Keratinocyte (primary cell): Measurements from ENCODE around the gene PPP1R14B. TPM values are rescaled to one million over a fixed set of nuclear protein-coding genes. Genes with fewer than 3 reads are reported as not detected.

Experiments used
- DNase-seq: peaks from one replicate; pipeline ENCODE4 v3.0.0-alpha.2; 2011; ENCODE audit warnings: low read depth, missing footprints, low spot score
- FAIRE-seq: peaks from 2 replicates; lab custom pipeline; 2011; peaks lifted over from hg19 to GRCh38; lab: Jason Lieb, UNC
- H2AFZ ChIP-seq: 2 replicates; pipeline ENCODE4 v1.6.0; 2012; ENCODE audit warnings: low read length, control low read depth, inconsistent platforms; ENCODE audit not compliant: control insufficient read depth
- H3K27ac ChIP-seq: 2 replicates; pipeline ENCODE4 v1.5.1; 2011; ENCODE audit warnings: low read length; ENCODE audit not compliant: control insufficient read depth, insufficient read depth
- H3K27me3 ChIP-seq: 3 replicates; pipeline ENCODE4 v1.6.0; 2011; ENCODE audit warnings: low read length; ENCODE audit not compliant: control insufficient read depth, insufficient read depth; ENCODE audit errors: extremely low read depth
- H3K36me3 ChIP-seq, 2 experiments: 2 replicates in 1 of 2; 3 replicates in 1 of 2; pipeline ENCODE4 v1.5.1; 2011; ENCODE audit warnings: low read length in 2 of 2, mild to moderate bottlenecking in 1 of 2; ENCODE audit not compliant: control insufficient read depth in 2 of 2, insufficient read depth in 2 of 2; ENCODE audit errors: extremely low read depth in 1 of 2
- H3K4me1 ChIP-seq: 3 replicates; pipeline ENCODE4 v1.5.1; 2011; ENCODE audit warnings: low read length; ENCODE audit not compliant: control insufficient read depth, insufficient read depth; ENCODE audit errors: extremely low read depth
- H3K4me2 ChIP-seq: 3 replicates; pipeline ENCODE4 v1.6.0; 2011; ENCODE audit warnings: low read depth, low read length; ENCODE audit not compliant: control insufficient read depth, insufficient read depth; ENCODE audit errors: extremely low read depth
- H3K4me3 ChIP-seq, 3 experiments: fragments of 200-600 bp in 1 of 3; sonication (generic) in 1 of 3; 2 replicates in 2 of 3; 3 replicates in 1 of 3; pipeline ENCODE4 v1.5.1; 2011 to 2016; ENCODE audit warnings: low read length in 3 of 3, mild to moderate bottlenecking in 3 of 3, control low read depth in 2 of 3, inconsistent platforms in 1 of 3, low read depth in 1 of 3, mixed read lengths in 1 of 3, mixed run types in 1 of 3, moderate library complexity in 1 of 3; ENCODE audit not compliant: control insufficient read depth in 2 of 3, insufficient read depth in 2 of 3; ENCODE audit errors: extremely low read depth in 1 of 3
- H3K79me2 ChIP-seq: 2 replicates; pipeline ENCODE4 v1.6.0; 2012; ENCODE audit warnings: low read length; ENCODE audit not compliant: control insufficient read depth, insufficient read depth
- H3K9ac ChIP-seq: 3 replicates; pipeline ENCODE4 v1.6.0; 2011; ENCODE audit warnings: low read length; ENCODE audit not compliant: control insufficient read depth, insufficient read depth; ENCODE audit errors: extremely low read depth
- H3K9me1 ChIP-seq: 3 replicates; pipeline ENCODE4 v1.6.0; 2011; ENCODE audit warnings: low read length; ENCODE audit not compliant: control insufficient read depth, insufficient read depth; ENCODE audit errors: extremely low read depth
- H3K9me3 ChIP-seq: 2 replicates; pipeline ENCODE4 v1.5.1; 2012; ENCODE audit warnings: low read depth, low read length; ENCODE audit not compliant: control insufficient read depth
- H4K20me1 ChIP-seq: 3 replicates; pipeline ENCODE4 v1.6.0; 2011; ENCODE audit warnings: low read length; ENCODE audit not compliant: control insufficient read depth, insufficient read depth; ENCODE audit errors: extremely low read depth
- CTCF ChIP-seq, 3 experiments: IDR thresholded peaks in 1 of 3; conservative IDR thresholded peaks in 1 of 3; optimal IDR thresholded peaks in 1 of 3; 2 replicates in 2 of 3; 3 replicates in 1 of 3; pipeline versions ENCODE3 to v1.5.1; 2011; ENCODE audit warnings: low read length in 3 of 3, mild to moderate bottlenecking in 3 of 3, moderate library complexity in 2 of 3, control low read depth in 1 of 3, inconsistent platforms in 1 of 3; ENCODE audit not compliant: insufficient read depth in 2 of 3; ENCODE audit errors: extremely low read depth in 1 of 3
- EZH2 ChIP-seq: IDR thresholded peaks from one replicate; pipeline ENCODE4 v1.6.1; 2012; ENCODE audit warnings: inconsistent platforms, mild to moderate bottlenecking, low read length, moderate library complexity
- dilution Hi-C: fragments of 300-500 bp; cut with MboI; formaldehyde crosslinking; loops from one replicate; pipeline ENCODE4 v1.7.0; 2020; ENCODE audit warnings: low sequenced_read_pairs; ENCODE audit not compliant: extremely low pct_ligation_motif_present
- polyA plus RNA-seq, 5 experiments: library from polyadenylated mRNA; depleted of rRNA in 3 of 5; stranded (reverse) in 3 of 5; stranded (forward) in 1 of 5; unstranded in 1 of 5; fragments of >200 nt; gene quantifications; 1 replicate in 1 of 5; 2 replicates in 3 of 5; 3 replicates in 1 of 5; pipeline versions ENCODE4 v1.2.1 to v1.2.3, GENCODE V29; 2011 to 2012; ENCODE audit warnings: missing spikeins in 2 of 5, low read depth in 1 of 5, low replicate concordance in 1 of 5

The PPP1R14B gene
- polyA plus RNA-seq, 1 donor (not counting 4 experiments of a cell fraction or from before 2014, with no cell fraction given): 208 TPM

- peaks cover 51 to 72% of the 10 kb centered on the region in 2 experiments for H3K36me3 ChIP-seq
These were observed 13.5 kb upstream of the PPP1R14B start for GRCh38 chr11:64260147-64260708.

DNA sequence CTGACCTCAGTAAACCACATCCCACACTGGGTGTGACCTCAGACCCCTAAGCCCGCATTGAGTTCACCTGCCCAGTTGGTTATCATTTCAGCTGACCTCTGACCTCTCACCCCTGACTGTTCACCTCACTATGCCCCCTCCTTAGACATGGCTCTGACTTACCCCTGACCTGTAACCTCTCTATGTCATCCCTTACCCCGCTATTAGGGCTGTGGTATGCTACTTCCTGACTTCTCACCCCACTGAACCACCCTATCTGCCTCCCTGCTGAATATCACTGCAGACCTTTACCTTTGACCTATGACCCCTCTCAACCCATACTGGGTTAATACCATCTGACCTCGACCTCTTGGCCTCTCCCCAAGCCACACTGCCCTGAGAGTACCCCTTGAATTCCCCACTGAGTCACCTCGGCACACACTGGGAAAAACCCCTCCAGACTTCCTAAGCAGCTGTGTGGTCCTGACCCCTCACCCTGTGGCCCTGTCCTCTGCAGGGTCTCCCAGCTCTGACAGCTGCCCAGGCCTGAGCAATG, 12.9 kb upstream of the PPP1R14B start:
- Histone ChIP-seq H3K36me3 (peaks cover 53 to 77% of the 10 kb centered on the region in 2 experiments), H3K9me3 (no peaks in the 10 kb centered on the region), H3K27me3 (no peaks in the 10 kb centered on the region), H2AFZ (no peak overlapping the region), H3K4me2 (no peak overlapping the region), H3K79me2 (peaks cover 16% of the 10 kb centered on the region), H3K27ac (no peak overlapping the region), H3K9ac (no peak overlapping the region), H3K4me3 (no peak overlapping the region), H3K9me1 (peaks cover 2% of the 10 kb centered on the region), H4K20me1 (no peaks in the 10 kb centered on the region), H3K4me1 (peaks cover 17% of the 10 kb centered on the region)
- FAIRE-seq (no peak), DNase-seq (no peak)
- dilution Hi-C loops: no loop called here
- TF ChIP-seq EZH2: no peak
- TF ChIP-seq CTCF (optimal IDR thresholded peaks at IDR 0.05 in 1 of 3, IDR thresholded peaks at IDR 0.05 in 1 of 3, conservative IDR thresholded peaks at IDR 0.05 in 1 of 3; ENCODE audit: extremely low read depth in 1 of 3, insufficient read depth in 2 of 3, low read length in 3 of 3): no peak

More at GRCh38 chr11:64260147-64260708, 13.5 kb upstream of the PPP1R14B start:
- Histone ChIP-seq H3K9me1 (peaks cover 2% of the 10 kb centered on the region), H4K20me1 (no peaks in the 10 kb centered on the region), H3K27me3 (no peaks in the 10 kb centered on the region), H3K4me3 (no peak overlapping the region), H3K27ac (no peak overlapping the region), H3K4me2 (no peak overlapping the region), H3K79me2 (peaks cover 14% of the 10 kb centered on the region), H3K9me3 (no peaks in the 10 kb centered on the region), H2AFZ (no peak overlapping the region), H3K4me1 (peaks cover 17% of the 10 kb centered on the region), H3K9ac (no peak overlapping the region)
- FAIRE-seq (no peak), DNase-seq (no peak)
- dilution Hi-C loops: no loop called here
- TF ChIP-seq CTCF (optimal IDR thresholded peaks at IDR 0.05 in 1 of 3, IDR thresholded peaks at IDR 0.05 in 1 of 3, conservative IDR thresholded peaks at IDR 0.05 in 1 of 3; ENCODE audit: extremely low read depth in 1 of 3, insufficient read depth in 2 of 3, low read length in 3 of 3): no peak
